ENCODE results near the gene CNTN6. TPM values are rescaled to one million over a fixed set of nuclear protein-coding genes. Genes with fewer than 3 reads are reported as not detected.

Gene CNTN6
- total RNA-seq, 2 donors from 2014 or later, result not detected

DNA sequence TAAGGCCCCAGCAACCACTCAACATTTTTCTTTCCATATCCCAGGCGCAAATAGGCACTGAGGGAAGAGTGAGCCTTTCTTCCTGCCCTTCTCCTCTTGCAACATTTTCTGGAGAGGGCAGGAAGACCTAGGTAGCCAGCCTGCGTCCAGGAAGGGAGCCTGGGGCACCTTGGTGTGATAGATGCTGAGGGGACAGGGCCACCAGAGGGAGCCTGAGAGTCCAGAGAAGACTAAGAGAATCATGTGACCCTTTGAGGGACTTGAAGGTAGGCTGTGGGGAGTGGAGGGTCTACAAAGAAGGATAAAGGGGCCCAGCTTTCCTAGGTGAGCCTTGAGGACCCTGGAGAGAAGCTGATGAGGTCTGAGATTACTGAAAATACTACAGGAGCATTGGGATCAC lies 346.6 kb downstream of the CNTN6 start:
- TF ChIP-seq, protein P1, sequence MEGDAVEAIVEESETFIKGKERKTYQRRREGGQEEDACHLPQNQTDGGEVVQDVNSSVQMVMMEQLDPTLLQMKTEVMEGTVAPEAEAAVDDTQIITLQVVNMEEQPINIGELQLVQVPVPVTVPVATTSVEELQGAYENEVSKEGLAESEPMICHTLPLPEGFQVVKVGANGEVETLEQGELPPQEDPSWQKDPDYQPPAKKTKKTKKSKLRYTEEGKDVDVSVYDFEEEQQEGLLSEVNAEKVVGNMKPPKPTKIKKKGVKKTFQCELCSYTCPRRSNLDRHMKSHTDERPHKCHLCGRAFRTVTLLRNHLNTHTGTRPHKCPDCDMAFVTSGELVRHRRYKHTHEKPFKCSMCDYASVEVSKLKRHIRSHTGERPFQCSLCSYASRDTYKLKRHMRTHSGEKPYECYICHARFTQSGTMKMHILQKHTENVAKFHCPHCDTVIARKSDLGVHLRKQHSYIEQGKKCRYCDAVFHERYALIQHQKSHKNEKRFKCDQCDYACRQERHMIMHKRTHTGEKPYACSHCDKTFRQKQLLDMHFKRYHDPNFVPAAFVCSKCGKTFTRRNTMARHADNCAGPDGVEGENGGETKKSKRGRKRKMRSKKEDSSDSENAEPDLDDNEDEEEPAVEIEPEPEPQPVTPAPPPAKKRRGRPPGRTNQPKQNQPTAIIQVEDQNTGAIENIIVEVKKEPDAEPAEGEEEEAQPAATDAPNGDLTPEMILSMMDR (IDR thresholded peaks at IDR 0.05), result no peak
- no peak for ATAC-seq (ENCODE audit: insufficient number of reproducible peaks, low FRiP score, low read depth)
- no peak for DNase-seq (ENCODE audit: low spot score)

DNA sequence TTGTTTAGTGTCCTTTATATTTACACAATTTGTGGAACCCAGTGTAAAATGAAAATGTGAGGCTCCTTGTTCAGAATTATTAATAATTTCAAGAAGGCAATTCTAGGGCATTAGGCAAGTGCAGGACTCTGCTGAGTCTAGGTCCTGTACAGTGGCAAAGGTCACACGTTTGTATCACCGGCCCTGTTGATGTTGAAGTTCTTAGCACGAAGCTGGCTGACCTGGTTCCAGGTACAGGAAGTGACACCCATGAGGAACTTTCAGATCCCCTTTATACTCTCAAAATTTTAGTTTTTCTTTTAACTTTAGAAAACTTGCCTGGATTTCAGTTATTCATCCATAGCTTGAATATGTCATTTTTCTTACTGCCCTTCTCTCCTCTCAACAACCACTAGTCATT lies 349.4 kb downstream of the CNTN6 start:
- no peak for ATAC-seq (ENCODE audit: insufficient number of reproducible peaks, low FRiP score, low read depth)
- Histone ChIP-seq H3K27me3 (replicated peaks; ENCODE audit: insufficient read depth) (no peaks in the 10 kb centered on the region), H3K36me3 (no peaks in the 10 kb centered on the region), H3K27ac (no peak overlapping the region), H3K4me1 (ENCODE audit: control insufficient read depth in 1 of 2, low read depth in 2 of 2) (no peaks in the 10 kb centered on the region), H3K9me3 (no peaks in the 10 kb centered on the region), H3K4me3 (no peak overlapping the region)
- TF ChIP-seq, protein P1 (IDR thresholded peaks at IDR 0.05), result no peak
- DNase-seq (ENCODE audit: low spot score), result no peak

More for the DNA sequence above, 346.6 kb downstream of the CNTN6 start:
- Histone ChIP-seq H3K9me3 (no peaks in the 10 kb centered on the region), H3K27me3 (replicated peaks; ENCODE audit: insufficient read depth) (no peaks in the 10 kb centered on the region), H3K4me3 (no peak overlapping the region), H3K4me1 (ENCODE audit: control insufficient read depth in 1 of 2, low read depth in 2 of 2) (no peaks in the 10 kb centered on the region), H3K36me3 (no peaks in the 10 kb centered on the region), H3K27ac (no peak overlapping the region)

DNA sequence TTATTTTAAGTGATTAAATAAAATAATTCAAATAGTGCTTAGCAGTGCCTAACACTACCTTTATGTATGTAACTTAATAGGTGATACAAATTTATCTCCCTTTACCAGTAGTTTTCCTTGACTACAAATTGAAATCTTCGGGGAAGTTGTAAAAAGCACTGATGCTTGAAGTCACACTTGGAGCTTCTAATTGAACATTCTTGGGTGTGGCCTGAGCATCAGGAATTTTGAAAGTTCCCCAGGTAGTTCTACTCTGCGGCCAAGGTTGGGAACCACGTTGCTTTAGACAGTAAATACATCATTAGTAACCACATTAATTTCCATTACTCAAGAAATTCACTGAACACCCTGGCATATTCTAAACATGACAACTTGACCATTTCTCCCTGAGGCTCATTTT lies 351.4 kb downstream of the CNTN6 start:
- Histone ChIP-seq H3K9me3 (no peaks in the 10 kb centered on the region), H3K36me3 (no peaks in the 10 kb centered on the region), H3K27me3 (replicated peaks; ENCODE audit: insufficient read depth) (no peaks in the 10 kb centered on the region), H3K4me3 (no peak overlapping the region), H3K27ac (no peak overlapping the region), H3K4me1 (ENCODE audit: control insufficient read depth in 1 of 2, low read depth in 2 of 2) (no peaks in the 10 kb centered on the region)
- ATAC-seq (ENCODE audit: insufficient number of reproducible peaks, low FRiP score, low read depth) (no peak), DNase-seq (ENCODE audit: low spot score) (no peak)
- TF ChIP-seq, protein P1 (IDR thresholded peaks at IDR 0.05), result no peak

DNA sequence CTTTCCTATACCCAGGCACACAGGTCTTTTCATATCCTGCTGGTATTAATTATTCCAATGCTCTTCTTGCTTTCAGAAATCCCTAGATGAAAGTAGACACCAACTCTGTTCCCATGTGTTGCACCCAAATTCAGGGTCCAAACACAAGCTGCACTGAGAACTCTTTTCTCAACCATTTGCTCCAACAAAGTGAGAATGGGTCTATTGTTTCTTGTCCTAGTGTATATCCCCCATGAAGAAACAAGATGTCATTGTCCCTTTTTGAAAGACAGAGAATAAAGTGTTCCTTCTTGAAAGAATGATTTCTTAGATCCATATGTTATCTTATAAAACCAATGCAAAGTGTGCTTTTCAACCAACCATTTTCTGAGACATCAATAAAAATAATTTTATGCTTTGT lies 353.7 kb downstream of the CNTN6 start:
- Histone ChIP-seq H3K4me3 (no peak overlapping the region), H3K27me3 (replicated peaks; ENCODE audit: insufficient read depth) (no peaks in the 10 kb centered on the region), H3K36me3 (no peaks in the 10 kb centered on the region), H3K9me3 (no peaks in the 10 kb centered on the region), H3K27ac (no peak overlapping the region), H3K4me1 (ENCODE audit: control insufficient read depth in 1 of 2, low read depth in 2 of 2) (no peaks in the 10 kb centered on the region)
- no peak for ATAC-seq (ENCODE audit: insufficient number of reproducible peaks, low FRiP score, low read depth)
- TF ChIP-seq, protein P1 (IDR thresholded peaks at IDR 0.05), result no peak
- DNase-seq (ENCODE audit: low spot score), result no peak

DNA sequence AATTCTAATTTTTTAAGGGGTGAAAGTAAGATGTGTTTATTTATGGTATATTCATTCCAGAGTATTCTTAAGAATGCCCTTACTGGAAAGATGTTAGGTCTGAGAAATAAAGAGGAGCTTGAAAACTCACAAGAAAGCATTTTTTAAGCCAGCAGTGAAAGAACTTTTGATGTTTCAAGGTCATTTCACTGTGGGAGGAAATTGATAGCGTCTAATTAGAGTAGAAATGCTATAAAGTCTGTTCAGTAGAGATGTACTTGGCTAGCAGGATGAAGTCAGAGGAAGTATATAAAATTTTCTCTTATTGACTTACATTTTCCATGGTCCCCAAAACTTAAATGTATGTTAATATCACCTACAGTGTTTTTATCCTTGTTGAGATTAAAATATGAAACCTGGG lies 354.6 kb downstream of the CNTN6 start:
- H3K36me3 ChIP-seq, result no peaks in the 10 kb centered on the region
- H3K4me1 ChIP-seq (ENCODE audit: control insufficient read depth in 1 of 2, low read depth in 2 of 2), result no peaks in the 10 kb centered on the region
- ATAC-seq (ENCODE audit: insufficient number of reproducible peaks, low FRiP score, low read depth), result no peak
- no peak overlapping the region for H3K27ac ChIP-seq
- TF ChIP-seq, protein P1 (IDR thresholded peaks at IDR 0.05), result no peak
- H3K4me3 ChIP-seq, result no peak overlapping the region
- no peaks in the 10 kb centered on the region for H3K9me3 ChIP-seq
- no peak for DNase-seq (ENCODE audit: low spot score)
- H3K27me3 ChIP-seq (replicated peaks; ENCODE audit: insufficient read depth), result no peaks in the 10 kb centered on the region
